HL-60/S4 treated with phorbol 12-myristate 13-acetate at 8.2 ng/mL for 4 days and 3 days (cell line): ENCODE results near the gene NPIPA1.
"Not testable (repeated sequence)": the region's sequence is repeated elsewhere in the genome, so short reads cannot be mapped to it uniquely, and the experiment has no call there.

Experiments
- in situ Hi-C: fragments of 300-500 bp; cut with MboI; formaldehyde crosslinking; loops from 2 replicates; pipeline ENCODE4 v1.15.0; 2022; ENCODE audit warnings: low sequenced_read_pairs

NPIPA1 gene

GRCh38 chr16:14937143-14937542 lies at the start of gene NPIPA1:
TSS of gene NPIPA1 (plus strand) at chr16:14937443. CDS start at chr16:14937443, 0 bp downstream.
- in situ Hi-C loops = not testable (repeated sequence)

- in situ Hi-C loops = not testable (repeated sequence)
Observed at GRCh38 chr16:14892111-14892510, 45.1 kb upstream of the NPIPA1 start.

GRCh38 chr16:14895382-14895781 lies 41.9 kb upstream of the NPIPA1 start:
- in situ Hi-C loops = not testable (repeated sequence)

- in situ Hi-C loops = not testable (repeated sequence)
Observed at GRCh38 chr16:14896023-14896422, 41.2 kb upstream of the NPIPA1 start.

GRCh38 chr16:14897006-14897664 lies 40.1 kb upstream of the NPIPA1 start:
- in situ Hi-C loops = not testable (repeated sequence)

GRCh38 chr16:14898162-14898561 lies 39.1 kb upstream of the NPIPA1 start:
- in situ Hi-C loops = not testable (repeated sequence)

GRCh38 chr16:14903191-14903957 lies 33.9 kb upstream of the NPIPA1 start:
- in situ Hi-C loops = not testable (repeated sequence)

GRCh38 chr16:14909744-14910143 lies 27.5 kb upstream of the NPIPA1 start:
- in situ Hi-C loops = not testable (repeated sequence)

GRCh38 chr16:14910833-14911629 lies 26.2 kb upstream of the NPIPA1 start:
- in situ Hi-C loops = not testable (repeated sequence)

- in situ Hi-C loops = not testable (repeated sequence)
Observed at GRCh38 chr16:14911954-14912353, 25.3 kb upstream of the NPIPA1 start.

- in situ Hi-C loops = not testable (repeated sequence)
Observed at GRCh38 chr16:14912588-14912987, 24.7 kb upstream of the NPIPA1 start.

GRCh38 chr16:14918504-14918903 lies 18.7 kb upstream of the NPIPA1 start:
- in situ Hi-C loops = not testable (repeated sequence)

- in situ Hi-C loops = not testable (repeated sequence)
Observed at GRCh38 chr16:14919837-14920600, 17.2 kb upstream of the NPIPA1 start.

- in situ Hi-C loops = not testable (repeated sequence)
Observed at GRCh38 chr16:14922285-14922684, 15.0 kb upstream of the NPIPA1 start.

GRCh38 chr16:14922968-14923367 lies 14.3 kb upstream of the NPIPA1 start:
- in situ Hi-C loops = not testable (repeated sequence)

- in situ Hi-C loops = not testable (repeated sequence)
Observed at GRCh38 chr16:14923394-14924088, 13.7 kb upstream of the NPIPA1 start.

- in situ Hi-C loops = not testable (repeated sequence)
Observed at GRCh38 chr16:14924359-14924758, 12.9 kb upstream of the NPIPA1 start.

GRCh38 chr16:14924982-14925381 lies 12.3 kb upstream of the NPIPA1 start:
- in situ Hi-C loops = not testable (repeated sequence)

- in situ Hi-C loops = not testable (repeated sequence)
Observed at GRCh38 chr16:14928064-14928714, 9.1 kb upstream of the NPIPA1 start.

GRCh38 chr16:14929176-14929575 lies 8.1 kb upstream of the NPIPA1 start:
- in situ Hi-C loops = not testable (repeated sequence)
